HepG2 (cell line): ENCODE data around the gene VDAC2. TPM values are rescaled to one million over a fixed set of nuclear protein-coding genes. Genes with fewer than 3 reads are reported as not detected.
A peak's percentile ranks its signal among the peaks of the same experiment; 100 is the strongest.

ENCODE experiments used
- CBFB ChIP-seq: sonication (generic); formaldehyde crosslinking; IDR thresholded peaks from 2 replicates; pipeline ENCODE4 v1.4.0; 2020; ENCODE audit warnings: missing genetic modification reagents
- CHCHD3 ChIP-seq: sonication (generic); formaldehyde crosslinking; IDR thresholded peaks from 2 replicates; pipeline ENCODE4 v1.8.0; 2022; ENCODE audit warnings: mild to moderate bottlenecking, missing genetic modification reagents, moderate library complexity
- DBP ChIP-seq: sonication (generic); formaldehyde crosslinking; IDR thresholded peaks from 2 replicates; pipeline ENCODE4 v1.4.0; 2020; ENCODE audit warnings: missing genetic modification reagents; ENCODE audit errors: not compliant biosample characterization
- DNMT3B ChIP-seq: conservative IDR thresholded peaks from 2 replicates; pipeline ENCODE4 v1.6.1; 2016; ENCODE audit warnings: missing biosample characterization, control low read depth
- E2F1 ChIP-seq: sonication (generic); formaldehyde crosslinking; IDR thresholded peaks from 2 replicates; pipeline ENCODE4 v1.5.0; 2020; ENCODE audit warnings: missing genetic modification reagents
- GABPA ChIP-seq, 2 experiments: IDR thresholded peaks; 2 replicates each; pipeline ENCODE4 v1.6.1; 2011 to 2016; ENCODE audit warnings: low read depth in 2 of 2, low read length in 1 of 2, missing biosample characterization in 1 of 2, missing genetic modification characterization in 1 of 2
- HMG20A ChIP-seq: IDR thresholded peaks from 2 replicates; pipeline ENCODE4 v1.6.1; 2016; ENCODE audit warnings: borderline replicate concordance
- HOXA3 ChIP-seq: sonication (generic); formaldehyde crosslinking; IDR thresholded peaks from 2 replicates; pipeline ENCODE4 v1.5.0; 2020; ENCODE audit warnings: missing genetic modification reagents
- HOXA7 ChIP-seq: sonication (generic); formaldehyde crosslinking; IDR thresholded peaks from 2 replicates; pipeline ENCODE4 v1.8.1; 2022; ENCODE audit warnings: mild to moderate bottlenecking, missing genetic modification reagents, moderate library complexity
- KAT2B ChIP-seq: fragments of 150-350 bp; IDR thresholded peaks from 2 replicates; pipeline ENCODE4 v1.6.1; 2014; ENCODE audit warnings: low read depth, low read length, borderline replicate concordance
- MAFG ChIP-seq: sonication (generic); formaldehyde crosslinking; IDR thresholded peaks from 2 replicates; pipeline ENCODE4 v1.5.1; 2020; ENCODE audit warnings: mild to moderate bottlenecking, missing genetic modification reagents
- NR2F6 ChIP-seq, 2 experiments: IDR thresholded peaks; 2 replicates each; pipeline ENCODE4 v1.6.1; 2016; ENCODE audit warnings: antibody characterized with exemption in 1 of 2, mild to moderate bottlenecking in 1 of 2
- PBX3 ChIP-seq: sonication (generic); formaldehyde crosslinking; IDR thresholded peaks from 2 replicates; pipeline ENCODE4 v1.8.1; 2023; ENCODE audit warnings: missing genetic modification reagents, inconsistent platforms, borderline replicate concordance
- SRY ChIP-seq: sonication (generic); formaldehyde crosslinking; IDR thresholded peaks from 2 replicates; pipeline ENCODE4 v1.8.0; 2022; ENCODE audit warnings: mild to moderate bottlenecking, missing genetic modification reagents
- ZFP1 ChIP-seq: IDR thresholded peaks from 2 replicates; pipeline ENCODE4 v1.6.1; 2016
- ZFP82 ChIP-seq: sonication (generic); formaldehyde crosslinking; IDR thresholded peaks from 2 replicates; pipeline ENCODE4 v1.5.1; 2020; ENCODE audit warnings: mild to moderate bottlenecking, missing genetic modification reagents, borderline replicate concordance
- ZNF225 ChIP-seq: sonication (generic); formaldehyde crosslinking; IDR thresholded peaks from 2 replicates; pipeline ENCODE4 v1.4.0; 2020; ENCODE audit warnings: mild to moderate bottlenecking, missing genetic modification reagents
- ZNF326 ChIP-seq: sonication (generic); formaldehyde crosslinking; IDR thresholded peaks from 2 replicates; pipeline ENCODE4 v1.4.0; 2020; ENCODE audit warnings: missing genetic modification reagents, borderline replicate concordance
- ZNF619 ChIP-seq: sonication (generic); formaldehyde crosslinking; IDR thresholded peaks from 2 replicates; pipeline ENCODE4 v1.4.0; 2020; ENCODE audit warnings: mild to moderate bottlenecking, missing genetic modification reagents
- ZNF839 ChIP-seq: sonication (generic); formaldehyde crosslinking; IDR thresholded peaks from 2 replicates; pipeline ENCODE4 v1.4.0; 2020; ENCODE audit warnings: missing genetic modification reagents, mild to moderate bottlenecking, borderline replicate concordance
- ZNF841 ChIP-seq: sonication (generic); formaldehyde crosslinking; IDR thresholded peaks from 2 replicates; pipeline ENCODE4 v1.8.1; 2023; ENCODE audit warnings: missing genetic modification reagents, borderline replicate concordance
- polyA plus RNA-seq, 8 experiments: library from polyadenylated mRNA; depleted of rRNA in 3 of 8; stranded (reverse) in 7 of 8; unstranded in 1 of 8; fragments of >200 nt; fragmentation: Illumina TruSeq in 4 of 8; extraction: Trizol in 4 of 8; gene quantifications; 2 replicates each; pipeline versions ENCODE4 v1.2.1 to v1.2.3, GENCODE V29; 2011 to 2016; ENCODE audit warnings: low read depth in 4 of 8, missing spikeins in 1 of 8, mixed read lengths in 1 of 8; ENCODE audit not compliant: insufficient read depth in 1 of 8
- total RNA-seq, 5 experiments: library from RNA; depleted of rRNA; stranded (reverse); fragments of >200 nt; fragmentation: Illumina TruSeq; extraction: Trizol; gene quantifications; 2 replicates each; pipeline ENCODE4 v1.2.3, GENCODE V29; 2016; ENCODE audit warnings: low read depth in 1 of 5
- TF ChIP-seq, protein P1 (sequence below): sonication (generic); formaldehyde crosslinking; IDR thresholded peaks from 2 replicates; pipeline ENCODE4 v1.4.0; 2020; ENCODE audit warnings: mild to moderate bottlenecking, missing genetic modification reagents
- TF ChIP-seq, protein P2 (sequence below): sonication (generic); formaldehyde crosslinking; IDR thresholded peaks from 2 replicates; pipeline ENCODE4 v1.9.0; 2022; ENCODE audit warnings: low read depth, missing genetic modification reagents

The VDAC2 gene
- total and polyA plus RNA-seq, 2 of the 13 experiments (the other 11 are each of a cell fraction or from before 2014, with no cell fraction given) = 67.9 to 222 TPM

- TF ChIP-seq ZNF841 (no peak), PBX3 (CRISPR knock-in tag) (no peak), HOXA7 (CRISPR knock-in tag) (no peak), DNMT3B (no peak), ZFP82 (CRISPR knock-in tag) (no peak), SRY (CRISPR knock-in tag) (no peak), E2F1 (CRISPR knock-in tag) (no peak), MAFG (CRISPR knock-in tag) (no peak), ZFP1 (CRISPR knock-in tag) (no peak), DBP (CRISPR knock-in tag) (no peak), HMG20A (CRISPR knock-in tag) (no peak), KAT2B (no peak), NR2F6 (IDR thresholded peaks at IDR 0.05) (no peak), NR2F6 (CRISPR knock-in tag; IDR thresholded peaks at IDR 0.05) (peak; percentile 76), CBFB (CRISPR knock-in tag) (no peak), ZNF839 (no peak), HOXA3 (CRISPR knock-in tag) (no peak), ZNF225 (CRISPR knock-in tag) (no peak), ZNF326 (CRISPR knock-in tag) (no peak), GABPA (IDR thresholded peaks at IDR 0.05; ENCODE audit: low read depth, low read length) (no peak), GABPA (CRISPR knock-in tag; IDR thresholded peaks at IDR 0.05; ENCODE audit: low read depth) (no peak), ZNF619 (no peak), CHCHD3 (CRISPR knock-in tag) (no peak)
- TF ChIP-seq, protein P1, sequence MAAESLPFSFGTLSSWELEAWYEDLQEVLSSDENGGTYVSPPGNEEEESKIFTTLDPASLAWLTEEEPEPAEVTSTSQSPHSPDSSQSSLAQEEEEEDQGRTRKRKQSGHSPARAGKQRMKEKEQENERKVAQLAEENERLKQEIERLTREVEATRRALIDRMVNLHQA = no peak
- TF ChIP-seq, protein P2, sequence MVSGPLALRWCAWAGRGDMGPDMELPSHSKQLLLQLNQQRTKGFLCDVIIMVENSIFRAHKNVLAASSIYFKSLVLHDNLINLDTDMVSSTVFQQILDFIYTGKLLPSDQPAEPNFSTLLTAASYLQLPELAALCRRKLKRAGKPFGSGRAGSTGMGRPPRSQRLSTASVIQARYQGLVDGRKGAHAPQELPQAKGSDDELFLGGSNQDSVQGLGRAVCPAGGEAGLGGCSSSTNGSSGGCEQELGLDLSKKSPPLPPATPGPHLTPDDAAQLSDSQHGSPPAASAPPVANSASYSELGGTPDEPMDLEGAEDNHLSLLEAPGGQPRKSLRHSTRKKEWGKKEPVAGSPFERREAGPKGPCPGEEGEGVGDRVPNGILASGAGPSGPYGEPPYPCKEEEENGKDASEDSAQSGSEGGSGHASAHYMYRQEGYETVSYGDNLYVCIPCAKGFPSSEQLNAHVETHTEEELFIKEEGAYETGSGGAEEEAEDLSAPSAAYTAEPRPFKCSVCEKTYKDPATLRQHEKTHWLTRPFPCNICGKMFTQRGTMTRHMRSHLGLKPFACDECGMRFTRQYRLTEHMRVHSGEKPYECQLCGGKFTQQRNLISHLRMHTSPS (CRISPR knock-in tag) = no peak
Observed at GRCh38 chr10:75165684-75166622, 44.6 kb upstream of the VDAC2 start (continued).
